VCaP (cell line): Measurements from ENCODE around the gene PES1.

Source experiments
- H3K27ac ChIP-seq: fragments of 450-650 bp; 2 replicates; pipeline ENCODE4 v1.5.1; 2017
- TF ChIP-seq, protein P1 (sequence below): fragments of 450-650 bp; conservative IDR thresholded peaks from 2 replicates; pipeline ENCODE4 v1.5.1; 2017; ENCODE audit warnings: mild to moderate bottlenecking, moderate library complexity

PES1 gene

DNA sequence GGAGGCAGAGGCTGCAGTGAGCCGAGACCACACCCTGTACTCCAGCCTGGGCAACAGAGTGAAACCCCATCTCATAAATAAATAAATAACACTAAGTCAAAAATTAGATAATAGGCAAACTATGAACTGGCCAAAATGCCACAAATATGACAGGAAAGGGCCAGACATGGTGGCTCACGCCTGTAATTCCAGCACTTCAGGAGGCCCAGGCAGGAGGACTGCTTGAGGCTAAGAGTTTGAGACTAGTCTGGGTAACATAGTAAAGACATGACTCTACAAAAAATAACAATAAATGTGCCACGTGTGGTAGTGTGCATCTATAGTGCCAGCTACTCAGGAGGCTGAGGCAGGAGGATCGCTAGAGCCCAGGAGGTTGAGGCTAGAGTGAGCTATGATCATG is 65.1 kb downstream of the PES1 start:
- H3K27ac ChIP-seq = no peak overlapping the region
- TF ChIP-seq, protein P1, sequence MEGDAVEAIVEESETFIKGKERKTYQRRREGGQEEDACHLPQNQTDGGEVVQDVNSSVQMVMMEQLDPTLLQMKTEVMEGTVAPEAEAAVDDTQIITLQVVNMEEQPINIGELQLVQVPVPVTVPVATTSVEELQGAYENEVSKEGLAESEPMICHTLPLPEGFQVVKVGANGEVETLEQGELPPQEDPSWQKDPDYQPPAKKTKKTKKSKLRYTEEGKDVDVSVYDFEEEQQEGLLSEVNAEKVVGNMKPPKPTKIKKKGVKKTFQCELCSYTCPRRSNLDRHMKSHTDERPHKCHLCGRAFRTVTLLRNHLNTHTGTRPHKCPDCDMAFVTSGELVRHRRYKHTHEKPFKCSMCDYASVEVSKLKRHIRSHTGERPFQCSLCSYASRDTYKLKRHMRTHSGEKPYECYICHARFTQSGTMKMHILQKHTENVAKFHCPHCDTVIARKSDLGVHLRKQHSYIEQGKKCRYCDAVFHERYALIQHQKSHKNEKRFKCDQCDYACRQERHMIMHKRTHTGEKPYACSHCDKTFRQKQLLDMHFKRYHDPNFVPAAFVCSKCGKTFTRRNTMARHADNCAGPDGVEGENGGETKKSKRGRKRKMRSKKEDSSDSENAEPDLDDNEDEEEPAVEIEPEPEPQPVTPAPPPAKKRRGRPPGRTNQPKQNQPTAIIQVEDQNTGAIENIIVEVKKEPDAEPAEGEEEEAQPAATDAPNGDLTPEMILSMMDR = no peak
